Lung (tissue), 16 donors: Measurements from ENCODE around the gene CHN2. TPM values are rescaled to one million over a fixed set of nuclear protein-coding genes. Genes with fewer than 3 reads are reported as not detected.
A peak's percentile ranks its signal among the peaks of the same experiment; 100 is the strongest.

ENCODE experiments used
- ATAC-seq: fragments of 200-7000 bp; cut with Tn5 transposase; one replicate; pipeline ENCODE4 v1.9.1; 2020; ENCODE audit warnings: moderate number of reproducible peaks; ENCODE audit not compliant: insufficient read depth, low FRiP score
- DNase-seq, 3 donors: peaks; one replicate each; pipeline ENCODE4 v3.0.0-alpha.2; 2013 to 2017
- H3K27ac ChIP-seq, 2 donors: one replicate each; pipeline ENCODE4 v1.5.1; 2013; ENCODE audit warnings: mild to moderate bottlenecking in 2 of 2, moderate library complexity in 2 of 2, control low read depth in 1 of 2, inconsistent platforms in 1 of 2, low read depth in 1 of 2, low read length in 1 of 2
- H3K27me3 ChIP-seq, 3 donors: one replicate each; pipeline ENCODE4 v1.5.1; 2013; ENCODE audit warnings: low read length in 2 of 3; ENCODE audit not compliant: control insufficient read depth in 3 of 3, insufficient read depth in 3 of 3
- H3K36me3 ChIP-seq, 4 donors: one replicate each; pipeline ENCODE4 v1.5.1; 2013; ENCODE audit warnings: low read length in 4 of 4, mild to moderate bottlenecking in 1 of 4, moderate library complexity in 1 of 4; ENCODE audit not compliant: control insufficient read depth in 4 of 4, insufficient read depth in 4 of 4
- H3K4me1 ChIP-seq, 5 donors: one replicate each; pipeline ENCODE4 v1.5.1; 2013; ENCODE audit warnings: low read length in 5 of 5, mild to moderate bottlenecking in 2 of 5, moderate library complexity in 1 of 5; ENCODE audit not compliant: control insufficient read depth in 5 of 5, insufficient read depth in 5 of 5
- H3K4me3 ChIP-seq: one replicate; pipeline ENCODE4 v1.5.1; 2013; ENCODE audit warnings: mild to moderate bottlenecking, control low read depth, moderate library complexity
- H3K9ac ChIP-seq, 2 donors: one replicate each; pipeline ENCODE4 v1.5.1; 2013; ENCODE audit warnings: low read length in 2 of 2, control low read depth in 1 of 2; ENCODE audit not compliant: insufficient read depth in 1 of 2
- H3K9me3 ChIP-seq, 4 donors: one replicate each; pipeline ENCODE4 v1.5.1; 2013; ENCODE audit warnings: low read length in 3 of 4, mild to moderate bottlenecking in 1 of 4, moderate library complexity in 1 of 4; ENCODE audit not compliant: control insufficient read depth in 4 of 4, insufficient read depth in 3 of 4
- CTCF ChIP-seq: IDR thresholded peaks from 2 replicates; pipeline ENCODE4 v1.5.1; 2012; ENCODE audit warnings: mild to moderate bottlenecking; ENCODE audit errors: control extremely low read depth, extremely low read depth
- WGBS, 2 donors: extraction: QIAGEN DNeasy Blood & Tissue Kit; methylation state at CpG; one replicate each; pipeline ENCODE4 v1.1.7; 2013; 5-methylcytosine and 5-hydroxymethylcytosine counted together
- long read RNA-seq, 5 donors: transcript quantifications; one replicate each; lab custom pipeline, GENCODE V29; 2026
- polyA plus RNA-seq, 2 donors: library from polyadenylated mRNA; stranded (reverse); fragments of 200-250 nt; gene quantifications; one replicate each; pipeline ENCODE4 v1.2.1, GENCODE V29; 2013
- total RNA-seq, 2 donors: library from RNA; depleted of rRNA in 1 of 2; stranded (reverse); fragments of >200 nt in 1 of 2; gene quantifications; one replicate each; pipeline ENCODE4 v1.2.1, GENCODE V29; 2014 to 2021
- donor health status: control.
- donor health status: control.
- donor health status: Bipolar disorder and iron deficiency.
- donor health status: healthy.
- donor health status: DM: yes; HTN: yes; CAD: no.

Gene CHN2
- total RNA-seq: 10 to 100 TPM in 1 of 2 donors, 1 to 10 TPM in 1; 9.2 to 11.0 TPM
- polyA plus RNA-seq: 1 to 10 TPM; 3.2 to 4.1 TPM
- long read RNA-seq, donor 1, partial matches to known transcripts: 0 of 3 reads
- long read RNA-seq, donor 1, other reads (novel, unspliced or antisense): 0 of 3 reads
- long read RNA-seq, donor 2, partial matches to known transcripts: 0 of 3 reads
- long read RNA-seq, donor 2, other reads (novel, unspliced or antisense): 0 of 3 reads
- long read RNA-seq, donor 3: 0 reads
- long read RNA-seq, donor 4: 0 reads
- long read RNA-seq, donor 5: 0 reads

DNA sequence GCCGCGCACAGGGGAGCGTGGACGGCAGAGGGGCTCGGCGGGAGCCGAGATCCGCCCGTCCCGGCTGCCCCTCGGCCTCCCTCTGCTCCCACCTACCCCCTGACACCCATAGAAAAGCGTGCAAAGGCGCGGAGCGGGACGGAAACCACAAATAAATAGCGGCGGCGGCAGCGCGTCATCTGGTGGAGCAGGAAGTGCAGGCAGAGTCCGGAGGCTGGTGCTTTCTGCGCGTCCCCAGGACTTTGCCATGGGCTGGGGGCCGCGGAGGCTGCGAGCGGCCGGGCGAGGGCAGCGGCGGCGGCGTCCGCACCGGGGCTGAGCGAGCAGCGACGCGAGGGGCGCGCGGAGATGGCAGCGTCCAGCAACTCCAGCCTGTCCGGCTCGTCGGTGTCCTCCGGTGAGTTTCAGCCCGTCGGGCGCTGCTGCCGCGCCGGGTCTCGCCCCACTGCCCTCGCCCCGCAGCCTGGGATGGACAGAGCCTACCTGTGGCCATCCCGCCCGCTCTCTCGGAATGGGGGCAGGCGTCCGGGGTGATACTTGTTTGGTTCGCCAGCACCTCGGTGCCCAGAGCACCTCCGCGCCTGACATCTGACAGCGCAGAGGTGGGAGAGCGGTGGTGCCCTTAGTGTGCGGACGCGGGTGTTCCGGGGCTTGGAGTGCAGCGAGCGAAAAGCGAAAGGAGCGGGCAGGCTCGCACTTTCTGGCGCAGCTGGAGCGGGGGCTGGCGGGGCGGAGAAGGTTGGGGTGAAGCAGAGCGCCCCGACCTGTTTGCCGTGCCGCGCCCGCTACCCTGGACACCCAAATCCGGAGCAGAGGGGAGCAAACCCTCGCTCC is at the start of gene CHN2:
Gene CHN2, plus strand, starts transcription at position 182 of the 834 bp plus-strand sequence.
- H3K27me3 ChIP-seq: peaks cover 0 to 71% (median 33%) of the 10 kb centered on the region in 3 donors
- peak within 1 kb of the TSS; percentile 63 for H3K4me3 ChIP-seq
- peak within 1 kb of the TSS in 1 of 2 donors; percentile 36 for H3K9ac ChIP-seq
- H3K36me3 ChIP-seq: no peaks in the 10 kb centered on the region
- peak within 1 kb of the TSS; percentile 17 to 22 for H3K27ac ChIP-seq
- peaks cover 0 to 11% (median 6%) of the 10 kb centered on the region in 5 donors for H3K4me1 ChIP-seq
- ATAC-seq: peak; percentile 60
- DNase-seq: peak; percentile 74 to 79 (median 78)
- H3K9me3 ChIP-seq: no peaks in the 10 kb centered on the region
- no peak for TF ChIP-seq CTCF
- 0 to 1% methylated on average over 54 to 89 of the region's 89 CpGs for WGBS, 2 donors

DNA sequence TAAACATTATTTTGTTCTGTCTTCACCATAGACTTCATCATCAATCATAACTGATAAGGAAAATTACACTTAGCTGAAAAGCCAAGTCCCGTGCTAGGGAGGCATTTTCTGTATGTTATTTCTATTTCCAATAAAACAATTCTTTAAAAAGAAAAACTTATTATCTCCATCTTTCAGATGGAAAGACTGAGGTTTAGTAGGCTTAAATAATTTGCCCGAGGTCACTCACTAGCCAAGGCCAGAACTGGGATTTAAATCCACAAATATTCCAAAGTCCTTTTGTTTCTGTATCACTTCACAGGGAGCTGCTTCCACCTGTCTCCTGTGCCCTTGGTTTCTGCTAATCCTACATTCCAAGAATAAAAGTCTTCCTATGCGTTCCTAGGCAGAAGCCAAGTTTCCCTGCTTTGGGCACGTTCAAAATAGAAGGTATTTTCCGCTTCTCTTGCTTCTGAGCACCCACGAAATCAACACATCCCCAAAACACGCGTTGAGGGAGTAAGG is 49.0 kb upstream of the CHN2 start:
- H3K36me3 ChIP-seq: no peaks in the 10 kb centered on the region
- peak overlapping the region in 1 of 2 donors; percentile 82 for H3K27ac ChIP-seq
- TF ChIP-seq CTCF: no peak

DNA sequence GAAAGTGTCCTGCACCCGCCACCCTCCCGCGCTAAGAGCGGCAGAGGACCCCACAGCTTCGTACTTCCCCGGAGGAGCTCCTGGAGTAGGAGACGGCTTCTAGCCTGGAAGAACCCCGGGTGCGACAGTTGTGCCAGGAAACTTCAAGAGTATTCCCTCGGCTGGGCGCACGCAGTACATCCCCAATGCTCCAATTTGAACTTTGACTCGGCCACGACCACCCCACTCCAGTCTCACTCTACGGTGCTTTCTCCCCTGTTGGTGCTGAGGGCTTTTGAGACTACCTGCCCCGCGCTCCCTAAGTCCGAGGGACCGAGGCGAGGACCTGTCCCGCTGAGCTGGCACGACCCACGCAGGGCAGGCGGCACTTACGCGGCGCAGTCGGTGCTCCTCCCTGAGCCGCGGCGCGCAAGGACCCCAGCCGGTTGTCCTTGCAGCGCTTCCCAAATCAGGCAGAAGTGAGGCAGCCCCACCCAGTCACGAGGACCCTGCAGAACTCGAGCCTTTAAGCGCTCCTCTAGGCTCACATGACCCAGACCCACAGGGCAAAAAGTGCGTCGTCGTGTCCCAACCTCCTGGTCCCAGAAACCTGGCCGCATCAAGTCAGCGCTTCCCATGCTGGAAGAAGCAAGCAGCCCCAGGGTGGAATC is 48.4 kb upstream of the CHN2 start, which contains the start of gene CPVL:
Gene CPVL, minus strand, starts transcription at position 481 of the 650 bp plus-strand sequence. CDS start 25,476 bp downstream, outside the sequence.
- H3K27ac ChIP-seq: peak within 1 kb of the TSS in 1 of 2 donors; percentile 82
- H3K4me3 ChIP-seq: no peak within 1 kb of the TSS
- H3K27me3 ChIP-seq: peaks cover 0 to 69% (median 40%) of the 10 kb centered on the region in 3 donors
- no peaks in the 10 kb centered on the region for H3K9me3 ChIP-seq
- 1 to 2% methylated on average over 42 of the region's 42 CpGs for WGBS, 2 donors
- H3K36me3 ChIP-seq: no peaks in the 10 kb centered on the region
- ATAC-seq: peak; percentile 63
- no peak for TF ChIP-seq CTCF
- H3K9ac ChIP-seq: no peak within 1 kb of the TSS
- peaks cover 0 to 19% (median 7%) of the 10 kb centered on the region in 5 donors for H3K4me1 ChIP-seq
- peak; percentile 22 to 42 (median 35) for DNase-seq

More for the DNA sequence above, 49.0 kb upstream of the CHN2 start:
- WGBS, 2 donors: 20 to 24% methylated on average over 8 of the region's 8 CpGs
- H3K9ac ChIP-seq: no peak overlapping the region
- no peaks in the 10 kb centered on the region for H3K9me3 ChIP-seq
- ATAC-seq (no peak), DNase-seq (no peak)
- no peak overlapping the region for H3K4me3 ChIP-seq
- peaks cover 0 to 69% (median 44%) of the 10 kb centered on the region in 3 donors for H3K27me3 ChIP-seq
- peaks cover 0 to 19% (median 7%) of the 10 kb centered on the region in 5 donors for H3K4me1 ChIP-seq
